GM12878 (cell line): ENCODE results near the gene CD300LG. TPM values are rescaled to one million over a fixed set of nuclear protein-coding genes. Genes with fewer than 3 reads are reported as not detected.

Experiments used
- ATAC-seq: fragments of 200-7000 bp; cut with Tn5 transposase; 3 replicates; pipeline ENCODE4 v1.9.1; 2020; ENCODE audit warnings: mild to moderate bottlenecking, moderate library complexity
- BruUV-seq: library from RNA; stranded (reverse); fragments of 400-500 nt; replicated peaks from 2 replicates; lab custom pipeline; 2021; lab: Mats Ljungman, UMichigan
- CTCF ChIA-PET: fragments of 300-600 bp; sonication (Branson Sonifier 250); formaldehyde crosslinking; extraction: SDS; loops from one replicate; lab custom pipeline; 2021; ENCODE audit warnings: inconsistent platforms; lab: Yijun Ruan, JAX
- POLR2A ChIA-PET: fragments of 350-600 bp; formaldehyde crosslinking; extraction: SDS; loops from one replicate; lab custom pipeline; 2021; ENCODE audit warnings: inconsistent platforms; lab: Charles Lee
- RAD21 ChIA-PET: fragments of 300-600 bp; sonication (Branson Sonifier 250); formaldehyde crosslinking; loops from one replicate; lab custom pipeline; 2023; ENCODE audit warnings: antibody characterized with exemption; ENCODE audit not compliant: unreplicated experiment; lab: Charles Lee
- SMC1A ChIA-PET: fragments of 300-600 bp; sonication (Branson Sonifier 250); formaldehyde crosslinking; loops from one replicate; lab custom pipeline; 2023; ENCODE audit not compliant: unreplicated experiment, uncharacterized antibody; lab: Charles Lee
- DNase-seq: peaks from one replicate; pipeline ENCODE4 v3.0.0-alpha.2; 2011; ENCODE audit warnings: low read depth, low spot score
- FAIRE-seq: peaks from 3 replicates; lab custom pipeline; 2011; peaks lifted over from hg19 to GRCh38; lab: Jason Lieb, UNC
- H2AFZ ChIP-seq: 2 replicates; pipeline ENCODE4 v1.6.0; 2011; ENCODE audit warnings: low read depth, low read length, control low read depth; ENCODE audit not compliant: control insufficient read depth
- H3K27ac ChIP-seq: 2 replicates; pipeline ENCODE4 v1.5.1; 2011; ENCODE audit warnings: control low read depth; ENCODE audit not compliant: control insufficient read depth, insufficient read depth
- H3K27me3 ChIP-seq, 2 experiments: replicated peaks in 1 of 2; 2 replicates each; pipeline versions ENCODE4 v1.6.0 to v1.6.1; 2011; ENCODE audit warnings: low read length in 1 of 2; ENCODE audit not compliant: control insufficient read depth in 2 of 2, insufficient read depth in 2 of 2
- H3K36me3 ChIP-seq, 2 experiments: 2 replicates each; pipeline ENCODE4 v1.5.1; 2011; ENCODE audit warnings: low read length in 1 of 2; ENCODE audit not compliant: control insufficient read depth in 2 of 2, insufficient read depth in 2 of 2
- H3K4me1 ChIP-seq: 2 replicates; pipeline ENCODE4 v1.6.1; 2011; ENCODE audit warnings: mild to moderate bottlenecking, low read length, moderate library complexity, mixed read lengths; ENCODE audit not compliant: control insufficient read depth, insufficient read depth
- H3K4me2 ChIP-seq: 2 replicates; pipeline ENCODE4 v1.6.0; 2011; ENCODE audit warnings: control low read depth; ENCODE audit not compliant: control insufficient read depth, insufficient read depth
- H3K4me3 ChIP-seq: fragments of 200-600 bp; sonication (generic); 2 replicates; pipeline ENCODE4 v1.5.1; 2016
- H3K79me2 ChIP-seq: 2 replicates; pipeline ENCODE4 v1.6.0; 2011; ENCODE audit warnings: low read length; ENCODE audit not compliant: control insufficient read depth, insufficient read depth
- H3K9ac ChIP-seq: 2 replicates; pipeline ENCODE4 v1.8.0; 2011; ENCODE audit warnings: low read length, control low read depth, mixed read lengths; ENCODE audit not compliant: control insufficient read depth, insufficient read depth
- H3K9me3 ChIP-seq: replicated peaks from 3 replicates; pipeline ENCODE4 v1.5.1; 2011; ENCODE audit warnings: mild to moderate bottlenecking, low read length; ENCODE audit not compliant: control insufficient read depth, insufficient read depth
- H4K20me1 ChIP-seq: 2 replicates; pipeline ENCODE4 v1.6.0; 2011; ENCODE audit not compliant: control insufficient read depth, insufficient read depth
- ATF3 ChIP-seq: IDR thresholded peaks from 2 replicates; pipeline ENCODE4 v1.6.1; 2011; ENCODE audit warnings: low read depth, mild to moderate bottlenecking, low read length, moderate library complexity, borderline replicate concordance; ENCODE audit errors: extremely low read depth
- BCLAF1 ChIP-seq: fragments of 450-650 bp; IDR thresholded peaks from 2 replicates; pipeline ENCODE4 v1.6.1; 2017; ENCODE audit warnings: antibody characterized with exemption, mild to moderate bottlenecking, moderate library complexity
- CBX3 ChIP-seq: fragments of 200-600 bp; sonication (generic); IDR thresholded peaks from 2 replicates; pipeline ENCODE4 v1.6.1; 2016; ENCODE audit warnings: low read depth, borderline replicate concordance
- IRF4 ChIP-seq: IDR thresholded peaks from 2 replicates; pipeline ENCODE4 v1.6.1; 2011; ENCODE audit warnings: low read depth, low read length
- IRF5 ChIP-seq: fragments of 450-650 bp; IDR thresholded peaks from 2 replicates; pipeline ENCODE4 v1.6.1; 2017; ENCODE audit warnings: borderline replicate concordance
- LARP7 ChIP-seq: fragments of 450-650 bp; IDR thresholded peaks from 2 replicates; pipeline ENCODE4 v1.6.1; 2017; ENCODE audit warnings: mild to moderate bottlenecking
- MEF2A ChIP-seq: IDR thresholded peaks from 2 replicates; pipeline ENCODE4 v1.6.1; 2011; ENCODE audit warnings: low read depth, mild to moderate bottlenecking, low read length, moderate library complexity; ENCODE audit not compliant: insufficient read depth
- MLLT1 ChIP-seq: fragments of 450-650 bp; IDR thresholded peaks from 2 replicates; pipeline ENCODE4 v1.6.1; 2016; ENCODE audit warnings: mild to moderate bottlenecking
- MYB ChIP-seq: fragments of 150-350 bp; IDR thresholded peaks from 2 replicates; pipeline ENCODE4 v1.6.1; 2014; ENCODE audit warnings: mild to moderate bottlenecking, low read depth, low read length, borderline replicate concordance
- RAD21 ChIP-seq: IDR thresholded peaks from 2 replicates; pipeline ENCODE4 v1.6.1; 2011; ENCODE audit warnings: mild to moderate bottlenecking, low read depth, low read length, moderate library complexity; ENCODE audit not compliant: insufficient read depth
- RB1 ChIP-seq: fragments of 450-650 bp; formaldehyde crosslinking; IDR thresholded peaks from 2 replicates; pipeline ENCODE4 v1.6.1; 2017; ENCODE audit warnings: mild to moderate bottlenecking, borderline replicate concordance
- SMAD5 ChIP-seq: IDR thresholded peaks from 2 replicates; pipeline ENCODE4 v1.6.1; 2016; ENCODE audit warnings: antibody characterized with exemption, low read depth
- TBL1XR1 ChIP-seq: IDR thresholded peaks from 2 replicates; pipeline ENCODE4 v1.6.1; 2012; ENCODE audit warnings: low read depth, low read length, improper control_type of control experiment
- ZBED1 ChIP-seq: IDR thresholded peaks from 2 replicates; pipeline ENCODE4 v1.6.1; 2016; ENCODE audit warnings: borderline replicate concordance
- ZBTB4 ChIP-seq: fragments of 450-650 bp; formaldehyde crosslinking; IDR thresholded peaks from 2 replicates; pipeline ENCODE4 v1.4.0; 2022; ENCODE audit warnings: mild to moderate bottlenecking, moderate library complexity
- ZZZ3 ChIP-seq: IDR thresholded peaks from 2 replicates; pipeline ENCODE4 v1.6.1; 2011; ENCODE audit warnings: low read depth; ENCODE audit not compliant: control insufficient read depth, insufficient read length
- WGBS: methylation state at CpG from one replicate; pipeline ENCODE4 v1.1.6; 2016; ENCODE audit warnings: low lambda C conversion rate; ENCODE audit not compliant: insufficient replicate concordance, insufficient coverage; ENCODE audit errors: missing lambda C conversion rate; 5-methylcytosine and 5-hydroxymethylcytosine counted together
- in situ Hi-C: fragments of 300-500 bp; cut with MboI; formaldehyde crosslinking; loops from 9 replicates; pipeline ENCODE4 v1.14.3; 2018; ENCODE audit warnings: mixed read lengths
- intact Hi-C: fragments of 100-400 bp; cut with micrococcal nuclease; formaldehyde crosslinking; loops from one replicate; pipeline ENCODE4 v1.14.2; 2022; ENCODE audit not compliant: unreplicated experiment
- polyA plus RNA-seq, 11 experiments: library from polyadenylated mRNA; depleted of rRNA in 4 of 11; unstranded in 6 of 11; stranded (reverse) in 5 of 11; fragments of >200 nt; fragmentation: Nextera tagmentation in 4 of 11; fragmentation: Illumina TruSeq in 1 of 11; extraction: Ambion mirVana in 4 of 11; extraction: Trizol in 1 of 11; gene quantifications; 1 replicate in 1 of 11; 2 replicates in 10 of 11; pipeline versions ENCODE4 v1.2.1 to v1.2.3, GENCODE V29; 2011 to 2016; ENCODE audit warnings: inconsistent platforms in 2 of 11, missing spikeins in 2 of 11, low read depth in 1 of 11
- total RNA-seq, 4 experiments: library from RNA; depleted of rRNA in 3 of 4; stranded (reverse); fragments of >200 nt in 3 of 4; fragmentation: Illumina TruSeq in 1 of 4; extraction: Trizol in 1 of 4; gene quantifications; 2 replicates each; pipeline versions ENCODE4 v1.2.1 to v1.2.3, GENCODE V29; 2013 to 2021

Gene CD300LG
- total and polyA plus RNA-seq, 10 of the 15 experiments (the other 5 are each of a cell fraction or from before 2014, with no cell fraction given): not detected

- WGBS: 30% methylated on average over 3 of the region's 3 CpGs
- FAIRE-seq: no peak
- POLR2A ChIA-PET: no interaction called here
- TF ChIP-seq MLLT1: no peak
- no peak for TF ChIP-seq CBX3
- no peak for TF ChIP-seq ATF3
- no peak for TF ChIP-seq TBL1XR1
- TF ChIP-seq RB1: no peak
- TF ChIP-seq ZBED1: no peak
- no peak for TF ChIP-seq SMAD5
- TF ChIP-seq RAD21: no peak
- TF ChIP-seq ZBTB4 (CRISPR knock-in tag): no peak
- TF ChIP-seq BCLAF1: no peak
- no peak for TF ChIP-seq LARP7
- no peak for TF ChIP-seq MYB
- TF ChIP-seq ZZZ3: no peak
- TF ChIP-seq MEF2A: no peak
- no peak for TF ChIP-seq IRF5
- no peak for TF ChIP-seq IRF4
Measured at GRCh38 chr17:43801844-43802243, 45.1 kb upstream of the CD300LG start.

More at GRCh38 chr17:43801844-43802243, 45.1 kb upstream of the CD300LG start:
- no TSS peak for BruUV-seq
- Histone ChIP-seq H4K20me1 (no peaks in the 10 kb centered on the region), H3K4me3 (no peak overlapping the region), H3K9ac (no peak overlapping the region), H2AFZ (no peak overlapping the region), H3K36me3 (no peaks in the 10 kb centered on the region), H3K9me3 (no peaks in the 10 kb centered on the region; the same call in 2 of the 3 replicates), H3K27me3 (peaks cover 0 to 3% of the 10 kb centered on the region in 2 experiments; a peak in 2 of 4 replicates), H3K79me2 (no peaks in the 10 kb centered on the region), H3K4me2 (no peak overlapping the region), H3K4me1 (no peaks in the 10 kb centered on the region), H3K27ac (no peak overlapping the region)
- ChIA-PET RAD21 (no interaction called here), CTCF (no interaction called here), SMC1A (interaction anchor here (1.6 kb wide), 1 partner anchor 44 kb away, joined by 3 read pairs; no protein-coding TSS in a partner anchor)
- ATAC-seq (no peak), DNase-seq (no peak)
- intact Hi-C loops: no loop called here
- in situ Hi-C loops: no loop called here
